CD14-positive monocyte (primary cell): ENCODE data around the gene PLD6. TPM values are rescaled to one million over a fixed set of nuclear protein-coding genes. Genes with fewer than 3 reads are reported as not detected.

Experiments
- DNase-seq, 3 donors: peaks; one replicate each; pipeline ENCODE4 v3.0.0-alpha.2; 2011 to 2022
- H2AFZ ChIP-seq: 2 replicates; pipeline ENCODE4 v1.6.0; 2012; ENCODE audit warnings: mild to moderate bottlenecking, low read depth, low read length, inconsistent platforms; ENCODE audit not compliant: insufficient read depth, poor library complexity, severe bottlenecking
- H3K27ac ChIP-seq, 2 donors: 1 replicate in 1 of 2; 2 replicates in 1 of 2; pipeline ENCODE4 v1.5.1; 2012 to 2013; ENCODE audit warnings: low read length in 2 of 2, control low read depth in 1 of 2, inconsistent platforms in 1 of 2, low read depth in 1 of 2, mild to moderate bottlenecking in 1 of 2
- H3K27me3 ChIP-seq, 2 donors: one replicate each; pipeline versions ENCODE4 v1.6.0 to v1.6.1; 2011 to 2013; ENCODE audit warnings: low read length in 2 of 2; ENCODE audit not compliant: control insufficient read depth in 2 of 2, insufficient read depth in 2 of 2
- H3K36me3 ChIP-seq, 2 donors: replicated peaks in 1 of 2; 1 replicate in 1 of 2; 2 replicates in 1 of 2; pipeline versions ENCODE4 v1.5.1 to v1.6.1; 2012 to 2013; ENCODE audit warnings: low read length in 2 of 2, control low read depth in 1 of 2, inconsistent platforms in 1 of 2, mild to moderate bottlenecking in 1 of 2; ENCODE audit not compliant: insufficient read depth in 2 of 2, control insufficient read depth in 1 of 2
- H3K4me1 ChIP-seq, 2 donors: 1 replicate in 1 of 2; 2 replicates in 1 of 2; pipeline versions ENCODE4 v1.5.1 to v1.6.1; 2012 to 2013; ENCODE audit warnings: low read length in 2 of 2, control low read depth in 1 of 2, inconsistent platforms in 1 of 2, mild to moderate bottlenecking in 1 of 2, moderate library complexity in 1 of 2; ENCODE audit not compliant: insufficient read depth in 2 of 2, control insufficient read depth in 1 of 2
- H3K4me2 ChIP-seq: replicated peaks from 2 replicates; pipeline ENCODE3; 2012; ENCODE audit warnings: low read length, moderate library complexity, mild to moderate bottlenecking; ENCODE audit not compliant: poor library complexity, severe bottlenecking; ENCODE audit errors: extremely low read depth
- H3K4me3 ChIP-seq, 3 experiments: fragments of 200-600 bp in 1 of 3; sonication (generic) in 1 of 3; replicated peaks in 1 of 3; 1 replicate in 2 of 3; 2 replicates in 1 of 3; pipeline ENCODE4 v1.5.1; 2011 to 2013; ENCODE audit warnings: low read length in 3 of 3, mild to moderate bottlenecking in 3 of 3, control low read depth in 2 of 3, low read depth in 2 of 3, inconsistent platforms in 1 of 3, moderate library complexity in 1 of 3
- H3K79me2 ChIP-seq: 2 replicates; pipeline ENCODE4 v1.6.0; 2012; ENCODE audit warnings: mild to moderate bottlenecking, control low read depth, inconsistent platforms, low read length, moderate library complexity; ENCODE audit not compliant: insufficient read depth
- H3K9ac ChIP-seq: 2 replicates; pipeline ENCODE4 v1.6.0; 2017; ENCODE audit warnings: low read length, mild to moderate bottlenecking; ENCODE audit not compliant: insufficient read depth, poor library complexity, severe bottlenecking
- H3K9me3 ChIP-seq, 2 donors: replicated peaks in 1 of 2; 1 replicate in 1 of 2; 2 replicates in 1 of 2; pipeline versions ENCODE4 v1.5.1 to v1.6.1; 2012 to 2013; ENCODE audit warnings: low read length in 2 of 2, control low read depth in 1 of 2; ENCODE audit not compliant: control insufficient read depth in 1 of 2, insufficient read depth in 1 of 2
- H4K20me1 ChIP-seq: 2 replicates; pipeline ENCODE4 v1.6.0; 2012; ENCODE audit warnings: mild to moderate bottlenecking, low read length, control low read depth, moderate library complexity; ENCODE audit not compliant: insufficient read depth
- H3K27ac Mint-ChIP-seq, 7 donors: one replicate each; pipeline ENCODE4 v1.8.0; 2020; ENCODE audit warnings: mild to moderate bottlenecking in 7 of 7, mixed read lengths in 7 of 7, moderate library complexity in 6 of 7, inconsistent platforms in 2 of 7
- H3K27me3 Mint-ChIP-seq, 3 donors: one replicate each; pipeline ENCODE4 v1.8.0; 2021 to 2022; ENCODE audit warnings: low read depth in 3 of 3, mild to moderate bottlenecking in 3 of 3, mixed read lengths in 3 of 3, moderate library complexity in 3 of 3, inconsistent platforms in 1 of 3
- H3K36me3 Mint-ChIP-seq, 2 donors: one replicate each; pipeline ENCODE4 v1.8.0; 2020; ENCODE audit warnings: mixed read lengths in 2 of 2, inconsistent platforms in 1 of 2, mild to moderate bottlenecking in 1 of 2
- H3K4me1 Mint-ChIP-seq: one replicate; pipeline ENCODE4 v1.8.0; 2020; ENCODE audit warnings: mild to moderate bottlenecking, mixed read lengths
- H3K4me3 Mint-ChIP-seq, 2 donors: one replicate each; pipeline ENCODE4 v1.8.0; 2020; ENCODE audit warnings: mild to moderate bottlenecking in 2 of 2, mixed read lengths in 2 of 2, moderate library complexity in 1 of 2
- H3K9me3 Mint-ChIP-seq, 7 donors: one replicate each; pipeline ENCODE4 v1.8.0; 2020 to 2022; ENCODE audit warnings: mixed read lengths in 7 of 7, mild to moderate bottlenecking in 6 of 7, moderate library complexity in 6 of 7, inconsistent platforms in 2 of 7
- WGBS: methylation state at CpG from one replicate; pipeline ENCODE4 v1.1.5; 2013; ENCODE audit warnings: missing lambda C conversion rate; ENCODE audit not compliant: insufficient coverage; 5-methylcytosine and 5-hydroxymethylcytosine counted together
- intact Hi-C, 2 donors: fragments of 100-400 bp; cut with micrococcal nuclease; formaldehyde crosslinking; loops; one replicate each; pipeline versions ENCODE4 v1.15.0 to v1.15.1; 2023
- polyA plus RNA-seq, 3 donors: library from polyadenylated mRNA; depleted of rRNA in 1 of 3; unstranded in 2 of 3; stranded (reverse) in 1 of 3; fragments of 300-500 nt in 2 of 3; fragments of >200 nt in 1 of 3; fragmentation: Illumina TruSeq in 2 of 3; gene quantifications; 1 replicate in 2 of 3; 2 replicates in 1 of 3; pipeline ENCODE4 v1.2.3, GENCODE V29; 2012 to 2021
- TF ChIP-seq, protein P1 (sequence below): fragments of 200-600 bp; IDR thresholded peaks from one replicate; pipeline ENCODE4 v1.8.0; 2022; ENCODE audit warnings: antibody characterized with exemption, mild to moderate bottlenecking

The PLD6 gene
- polyA plus RNA-seq, 3 donors, result 0.16 to 0.76 (median 0.50) TPM

GRCh38 chr17:17216236-17216635 is 10.1 kb upstream of the PLD6 start:
- Histone ChIP-seq H2AFZ (no peak overlapping the region), H3K4me2 (no peak overlapping the region), H3K27me3 (no peaks in the 10 kb centered on the region), H3K4me1 (no peaks in the 10 kb centered on the region), H3K79me2 (no peaks in the 10 kb centered on the region), H3K9me3 (no peaks in the 10 kb centered on the region), H4K20me1 (peaks cover 48% of the 10 kb centered on the region), H3K36me3 (peaks cover 91 to 97% of the 10 kb centered on the region in 2 donors), H3K9ac (no peak overlapping the region), H3K27ac (no peak overlapping the region), H3K4me3 (no peak overlapping the region)
- H3K4me1 Mint-ChIP-seq, result no peaks in the 10 kb centered on the region
- H3K9me3 Mint-ChIP-seq, result no peaks in the 10 kb centered on the region
- DNase-seq, result no peak
- intact Hi-C loops, result no loop called here
- H3K36me3 Mint-ChIP-seq, result peaks cover 87 to 99% of the 10 kb centered on the region in 2 donors
- H3K27me3 Mint-ChIP-seq, result peaks cover 0 to 1% (median 0%) of the 10 kb centered on the region in 3 donors
- H3K4me3 Mint-ChIP-seq, result no peak overlapping the region
- 94% methylated on average over 7 of the region's 17 CpGs for WGBS
- TF ChIP-seq, protein P1, sequence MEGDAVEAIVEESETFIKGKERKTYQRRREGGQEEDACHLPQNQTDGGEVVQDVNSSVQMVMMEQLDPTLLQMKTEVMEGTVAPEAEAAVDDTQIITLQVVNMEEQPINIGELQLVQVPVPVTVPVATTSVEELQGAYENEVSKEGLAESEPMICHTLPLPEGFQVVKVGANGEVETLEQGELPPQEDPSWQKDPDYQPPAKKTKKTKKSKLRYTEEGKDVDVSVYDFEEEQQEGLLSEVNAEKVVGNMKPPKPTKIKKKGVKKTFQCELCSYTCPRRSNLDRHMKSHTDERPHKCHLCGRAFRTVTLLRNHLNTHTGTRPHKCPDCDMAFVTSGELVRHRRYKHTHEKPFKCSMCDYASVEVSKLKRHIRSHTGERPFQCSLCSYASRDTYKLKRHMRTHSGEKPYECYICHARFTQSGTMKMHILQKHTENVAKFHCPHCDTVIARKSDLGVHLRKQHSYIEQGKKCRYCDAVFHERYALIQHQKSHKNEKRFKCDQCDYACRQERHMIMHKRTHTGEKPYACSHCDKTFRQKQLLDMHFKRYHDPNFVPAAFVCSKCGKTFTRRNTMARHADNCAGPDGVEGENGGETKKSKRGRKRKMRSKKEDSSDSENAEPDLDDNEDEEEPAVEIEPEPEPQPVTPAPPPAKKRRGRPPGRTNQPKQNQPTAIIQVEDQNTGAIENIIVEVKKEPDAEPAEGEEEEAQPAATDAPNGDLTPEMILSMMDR, result no peak
- no peak overlapping the region for H3K27ac Mint-ChIP-seq

DNA sequence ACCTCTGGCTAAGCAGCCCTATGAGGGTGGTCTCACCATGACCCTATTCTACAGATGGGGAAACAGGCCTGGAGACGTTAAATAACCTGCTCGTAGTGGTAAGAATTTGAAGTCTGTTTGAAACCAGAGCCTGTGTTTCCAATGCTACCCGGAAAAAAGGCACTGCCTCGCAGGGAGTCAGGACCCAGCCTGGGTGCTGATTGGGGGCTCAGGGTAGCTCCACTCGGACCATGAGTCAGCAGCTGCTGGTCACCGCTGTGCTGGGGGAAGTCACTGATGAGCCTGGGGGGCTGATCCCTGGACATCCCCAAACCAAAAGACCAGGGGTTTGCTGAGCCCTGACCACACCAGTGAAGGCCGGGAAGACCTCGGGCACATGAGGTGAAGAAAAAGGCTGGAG is 9.4 kb upstream of the PLD6 start:
- Histone ChIP-seq H3K27me3 (no peaks in the 10 kb centered on the region), H3K4me1 (no peaks in the 10 kb centered on the region), H3K9me3 (no peaks in the 10 kb centered on the region), H3K36me3 (peaks cover 86 to 97% of the 10 kb centered on the region in 2 donors), H3K79me2 (no peaks in the 10 kb centered on the region), H3K9ac (no peak overlapping the region), H3K4me3 (no peak overlapping the region), H3K27ac (no peak overlapping the region), H2AFZ (no peak overlapping the region), H4K20me1 (peaks cover 44% of the 10 kb centered on the region), H3K4me2 (no peak overlapping the region)
- Mint-ChIP-seq H3K27ac (peak overlapping the region in 1 of 7 donors; percentile 67), H3K27me3 (peaks cover 0 to 1% (median 0%) of the 10 kb centered on the region in 3 donors), H3K9me3 (no peaks in the 10 kb centered on the region), H3K4me3 (no peak overlapping the region), H3K36me3 (peaks cover 83 to 99% of the 10 kb centered on the region in 2 donors), H3K4me1 (no peaks in the 10 kb centered on the region)
- intact Hi-C loops, result no loop called here
- TF ChIP-seq, protein P1, result no peak
- DNase-seq, result no peak
- 93% methylated on average over 4 of the region's 8 CpGs for whole genome bisulfite sequencing
